GM10266 (cell line): ENCODE data around the gene HPCAL1.

Experiments
- DNase-seq: peaks from one replicate; pipeline ENCODE4 v3.0.0; 2012; ENCODE audit errors: extremely low spot score
- TF ChIP-seq, protein P1 (sequence below): IDR thresholded peaks from 2 replicates; pipeline ENCODE4 v1.5.1; 2012; ENCODE audit warnings: mild to moderate bottlenecking, low read depth; ENCODE audit not compliant: control insufficient read depth, insufficient read depth; ENCODE audit errors: missing control alignments

HPCAL1 gene

DNA sequence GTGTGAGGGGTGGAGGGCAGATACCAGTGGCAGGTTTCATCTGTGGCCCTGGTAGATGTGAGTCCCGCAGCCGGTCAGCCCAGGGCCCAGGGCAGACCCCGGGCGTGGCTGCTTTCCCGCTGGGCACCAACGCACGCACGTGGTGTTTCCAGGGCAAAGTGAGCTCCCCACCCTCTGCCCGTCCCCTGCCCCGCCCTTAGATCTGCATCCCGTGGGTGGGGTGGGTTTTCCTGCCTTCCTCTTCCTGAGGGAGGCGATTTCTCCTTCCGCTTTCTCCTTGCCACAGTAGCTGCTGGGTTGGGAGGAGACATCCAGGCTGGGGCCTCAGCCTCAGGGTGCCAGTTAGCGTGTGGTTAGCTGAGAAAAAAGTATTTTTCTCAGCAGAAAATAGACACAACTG, 95.8 kb downstream of the HPCAL1 start:
- TF ChIP-seq, protein P1, sequence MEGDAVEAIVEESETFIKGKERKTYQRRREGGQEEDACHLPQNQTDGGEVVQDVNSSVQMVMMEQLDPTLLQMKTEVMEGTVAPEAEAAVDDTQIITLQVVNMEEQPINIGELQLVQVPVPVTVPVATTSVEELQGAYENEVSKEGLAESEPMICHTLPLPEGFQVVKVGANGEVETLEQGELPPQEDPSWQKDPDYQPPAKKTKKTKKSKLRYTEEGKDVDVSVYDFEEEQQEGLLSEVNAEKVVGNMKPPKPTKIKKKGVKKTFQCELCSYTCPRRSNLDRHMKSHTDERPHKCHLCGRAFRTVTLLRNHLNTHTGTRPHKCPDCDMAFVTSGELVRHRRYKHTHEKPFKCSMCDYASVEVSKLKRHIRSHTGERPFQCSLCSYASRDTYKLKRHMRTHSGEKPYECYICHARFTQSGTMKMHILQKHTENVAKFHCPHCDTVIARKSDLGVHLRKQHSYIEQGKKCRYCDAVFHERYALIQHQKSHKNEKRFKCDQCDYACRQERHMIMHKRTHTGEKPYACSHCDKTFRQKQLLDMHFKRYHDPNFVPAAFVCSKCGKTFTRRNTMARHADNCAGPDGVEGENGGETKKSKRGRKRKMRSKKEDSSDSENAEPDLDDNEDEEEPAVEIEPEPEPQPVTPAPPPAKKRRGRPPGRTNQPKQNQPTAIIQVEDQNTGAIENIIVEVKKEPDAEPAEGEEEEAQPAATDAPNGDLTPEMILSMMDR = no peak
- DNase-seq = no peak

DNA sequence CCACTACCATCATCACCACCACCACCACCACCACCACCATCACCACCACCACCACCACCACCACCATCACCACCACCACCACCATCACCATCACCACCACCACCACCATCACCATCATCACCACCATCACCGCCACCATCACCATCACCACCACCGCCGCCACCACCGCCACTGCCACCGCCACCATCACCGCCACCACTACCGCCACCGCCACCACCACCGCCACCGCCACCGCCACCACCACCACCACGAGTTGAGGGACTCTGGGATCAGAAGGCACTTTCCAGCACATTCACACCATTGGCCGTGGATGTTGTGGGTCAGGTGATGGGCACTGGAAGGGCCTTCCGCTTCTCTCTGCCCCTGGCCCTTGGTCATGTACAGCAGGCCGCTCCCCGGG, 96.7 kb downstream of the HPCAL1 start:
- no peak for DNase-seq
- TF ChIP-seq, protein P1 = no peak

DNA sequence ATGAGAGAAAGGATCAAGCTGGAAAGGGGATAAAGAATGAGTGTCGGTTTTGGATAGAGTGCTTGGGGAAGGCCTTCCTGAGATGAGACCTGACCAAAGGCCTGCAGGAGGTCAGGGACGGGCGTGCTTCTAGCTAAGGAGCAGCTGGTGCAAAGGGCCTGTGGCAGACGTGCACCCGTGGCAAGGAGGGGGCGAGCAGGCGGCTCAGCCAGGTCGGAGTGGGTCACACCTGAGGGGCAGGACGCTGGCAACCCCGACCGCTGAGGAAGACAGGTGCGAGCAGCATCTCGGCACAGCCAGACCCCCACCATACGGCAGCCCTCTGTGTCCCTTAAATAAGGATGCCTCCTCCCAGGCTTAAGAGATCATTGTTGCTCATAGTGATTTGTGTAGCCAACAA, 97.3 kb downstream of the HPCAL1 start:
- no peak for DNase-seq
- TF ChIP-seq, protein P1 = no peak

DNA sequence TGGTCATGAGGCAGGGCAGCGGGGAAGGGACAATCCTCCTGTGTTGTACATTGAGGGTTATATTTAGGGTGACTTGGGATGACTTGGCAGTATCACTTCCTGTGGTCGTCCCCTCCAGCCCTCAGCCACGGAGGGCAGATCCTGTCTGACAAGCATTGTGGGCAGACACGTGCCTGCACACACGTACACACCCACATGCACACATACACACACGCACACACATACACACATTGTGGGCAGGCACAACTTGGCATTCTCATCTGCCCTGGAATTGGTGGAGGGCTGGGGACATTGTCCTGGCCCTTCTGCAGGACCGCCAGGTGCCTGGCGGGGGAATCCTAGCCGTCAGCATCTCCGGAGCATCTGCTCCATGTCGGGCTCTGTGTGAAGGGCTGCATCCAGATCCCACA, 97.9 kb downstream of the HPCAL1 start:
- DNase-seq = peak; percentile 51
- TF ChIP-seq, protein P1 = no peak

DNA sequence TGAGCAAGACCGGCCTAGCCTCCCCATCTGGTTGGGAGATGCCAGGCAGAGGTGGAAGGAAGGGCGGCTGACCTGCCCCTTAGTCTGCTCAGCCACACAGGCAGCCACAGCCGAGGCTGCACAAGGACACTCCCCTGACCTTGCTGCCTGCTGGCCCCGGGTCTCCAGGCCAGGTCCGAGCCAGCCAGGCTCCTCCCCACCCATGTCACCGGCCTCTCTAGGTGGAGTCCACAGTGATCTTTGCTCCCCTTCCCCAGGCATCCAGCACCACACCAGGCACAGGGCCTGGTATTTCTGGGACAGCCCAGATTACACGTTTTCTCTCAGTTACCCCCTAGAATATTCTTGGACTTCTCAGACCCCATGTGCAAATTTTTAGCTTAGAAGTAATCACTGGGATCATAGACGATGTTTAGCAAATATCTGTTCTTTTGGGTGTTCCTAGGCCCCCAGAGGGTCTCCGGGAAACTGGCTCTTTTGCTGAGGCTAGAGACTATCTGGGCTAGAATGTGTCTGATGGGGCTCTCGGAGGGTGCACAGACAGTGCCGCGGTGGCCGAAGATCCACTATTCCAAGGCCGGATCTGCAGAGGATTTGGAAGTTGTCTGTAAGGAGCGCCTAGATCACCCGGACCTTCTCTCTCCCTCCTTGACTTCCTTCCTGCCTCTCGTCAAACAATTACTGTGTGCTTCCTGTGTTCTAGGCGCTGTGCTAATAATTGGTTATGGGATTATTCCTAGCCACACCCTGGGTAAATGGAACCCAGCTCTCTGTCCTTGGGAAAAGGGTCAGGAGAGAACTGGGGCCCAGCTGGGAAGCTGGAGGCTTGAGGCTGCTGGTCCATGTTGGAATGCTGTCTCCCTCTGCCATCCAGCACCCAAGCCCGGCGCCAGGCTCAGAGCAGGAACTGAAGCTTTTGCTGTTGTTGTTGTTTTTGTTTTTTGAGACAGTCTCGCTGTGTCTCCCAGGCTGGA, 98.6 kb downstream of the HPCAL1 start:
- TF ChIP-seq, protein P1 = no peak
- no peak for DNase-seq

DNA sequence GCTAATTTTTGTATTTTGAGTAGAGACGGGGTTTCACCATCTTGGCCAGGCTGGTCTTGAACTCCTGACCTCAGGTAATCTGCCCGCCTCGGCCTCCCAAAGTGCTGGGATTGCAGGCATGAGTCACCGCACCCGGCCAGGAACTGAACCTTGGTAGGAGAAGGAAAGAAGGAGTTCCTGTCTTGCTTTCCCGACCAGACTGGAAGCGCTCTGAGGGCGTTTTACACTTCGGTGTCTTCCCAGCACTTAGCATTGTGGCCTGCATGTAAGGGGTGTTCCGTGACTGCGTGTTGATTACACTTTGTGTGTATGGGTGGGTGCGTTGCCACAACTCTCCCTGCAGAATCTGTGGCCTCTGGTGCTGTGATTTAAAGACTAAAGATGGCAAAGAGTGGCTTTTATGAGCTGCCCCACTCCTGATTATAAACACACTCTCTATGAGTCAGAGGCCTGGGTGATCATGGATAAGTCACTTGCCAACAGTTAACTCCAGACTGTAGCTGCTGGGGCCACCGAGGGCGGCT, 99.4 kb downstream of the HPCAL1 start:
- TF ChIP-seq, protein P1 = no peak
- DNase-seq = no peak

DNA sequence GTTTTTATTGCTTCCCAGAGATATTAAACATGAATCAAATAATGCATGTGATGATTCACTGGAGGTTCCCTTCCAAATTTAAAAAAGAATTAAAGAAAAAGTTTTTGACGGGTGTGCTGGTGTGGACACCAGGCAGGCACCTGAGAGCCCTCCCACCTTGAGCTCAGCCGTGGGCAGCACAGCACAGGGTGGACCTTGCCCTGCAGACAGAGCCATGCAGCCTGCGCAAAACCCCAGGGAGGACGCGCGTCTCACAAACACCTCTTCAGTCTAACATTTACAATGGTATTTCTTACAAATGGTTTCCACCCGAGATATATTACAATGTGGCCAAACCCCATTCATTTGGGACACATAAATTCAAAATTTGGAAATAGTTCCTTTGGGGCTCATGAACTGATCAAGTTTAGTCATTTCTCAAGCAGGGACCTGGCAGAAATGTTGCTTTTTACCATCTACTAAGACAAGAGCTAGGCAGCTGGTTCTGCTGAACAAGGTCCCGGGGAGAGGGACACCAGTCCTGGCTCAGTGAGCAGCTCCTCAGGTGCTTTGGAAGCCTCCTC, 100.0 kb downstream of the HPCAL1 start:
- TF ChIP-seq, protein P1 = no peak
- no peak for DNase-seq
